Hepatocyte (in vitro differentiated cells): ENCODE measurements around the gene BCL2L12. TPM values are rescaled to one million over a fixed set of nuclear protein-coding genes. Genes with fewer than 3 reads are reported as not detected.

Experiments used
- DNase-seq: peaks from one replicate; pipeline ENCODE4 v3.0.0-alpha.2; 2016; ENCODE audit warnings: low spot score
- H2AFZ ChIP-seq: fragments of 200-600 bp; sonication (generic); 2 replicates; pipeline ENCODE4 v1.6.0; 2016; ENCODE audit warnings: antibody characterized with exemption, mild to moderate bottlenecking
- H3K27ac ChIP-seq: fragments of 200-600 bp; sonication (generic); 2 replicates; pipeline ENCODE4 v1.5.1; 2016; ENCODE audit warnings: mild to moderate bottlenecking
- H3K27me3 ChIP-seq: fragments of 200-600 bp; sonication (generic); 2 replicates; pipeline ENCODE4 v1.6.1; 2016
- H3K36me3 ChIP-seq: fragments of 200-600 bp; sonication (generic); replicated peaks from 2 replicates; pipeline ENCODE4 v1.5.1; 2016; ENCODE audit warnings: low read depth; ENCODE audit not compliant: insufficient read depth
- H3K4me1 ChIP-seq: fragments of 200-600 bp; sonication (generic); 2 replicates; pipeline ENCODE4 v1.5.1; 2016; ENCODE audit warnings: mild to moderate bottlenecking, moderate library complexity; ENCODE audit not compliant: insufficient read depth
- H3K4me2 ChIP-seq: fragments of 200-600 bp; sonication (generic); 2 replicates; pipeline ENCODE4 v1.6.0; 2016
- H3K4me3 ChIP-seq: fragments of 200-600 bp; sonication (generic); 2 replicates; pipeline ENCODE4 v1.5.1; 2016; ENCODE audit warnings: mild to moderate bottlenecking
- H3K79me2 ChIP-seq: fragments of 200-600 bp; sonication (generic); 2 replicates; pipeline ENCODE4 v1.6.0; 2017; ENCODE audit warnings: mild to moderate bottlenecking
- H3K9me2 ChIP-seq: fragments of 200-600 bp; sonication (generic); replicated peaks from 2 replicates; pipeline ENCODE4 v1.6.0; 2017; ENCODE audit warnings: mild to moderate bottlenecking; ENCODE audit not compliant: insufficient read depth
- H3K9me3 ChIP-seq: fragments of 200-600 bp; sonication (generic); 2 replicates; pipeline ENCODE4 v1.5.1; 2016; ENCODE audit warnings: low read depth, mild to moderate bottlenecking
- H4K20me1 ChIP-seq: fragments of 200-600 bp; sonication (generic); 2 replicates; pipeline ENCODE4 v1.6.0; 2016; ENCODE audit warnings: mild to moderate bottlenecking; ENCODE audit not compliant: insufficient read depth, poor library complexity, severe bottlenecking
- EZH2 ChIP-seq: fragments of 200-600 bp; sonication (generic); IDR thresholded peaks from 2 replicates; pipeline ENCODE4 v1.6.1; 2016; ENCODE audit warnings: antibody characterized with exemption, mild to moderate bottlenecking, borderline replicate concordance
- EZH2phosphoT487 ChIP-seq: fragments of 200-600 bp; sonication (generic); IDR thresholded peaks from one replicate; pipeline ENCODE4 v1.6.1; 2018; ENCODE audit warnings: antibody characterized with exemption, mild to moderate bottlenecking, low read depth, moderate library complexity; ENCODE audit not compliant: unreplicated experiment, severe bottlenecking
- WGBS: methylation state at CpG from one replicate; pipeline ENCODE4 v1.1.6; 2016; ENCODE audit warnings: low lambda C conversion rate; ENCODE audit errors: missing lambda C conversion rate; 5-methylcytosine and 5-hydroxymethylcytosine counted together
- polyA plus RNA-seq: library from polyadenylated mRNA; unstranded; fragments of >200 nt; fragmentation: Nextera tagmentation; extraction: Ambion mirVana; gene quantifications from 2 replicates; pipeline ENCODE4 v1.2.1, GENCODE V29; 2016
- total RNA-seq: library from RNA; depleted of rRNA; stranded (reverse); fragments of >200 nt; gene quantifications from 2 replicates; pipeline ENCODE4 v1.2.3, GENCODE V29; 2014
- TF ChIP-seq, protein P1 (sequence below): fragments of 200-600 bp; sonication (generic); IDR thresholded peaks from 2 replicates; pipeline ENCODE4 v1.5.1; 2016; ENCODE audit warnings: antibody characterized with exemption, mild to moderate bottlenecking; ENCODE audit not compliant: poor library complexity

Gene BCL2L12
- total and polyA plus RNA-seq, 2 experiments from 2014 or later: 4.9 to 28.3 TPM

DNA sequence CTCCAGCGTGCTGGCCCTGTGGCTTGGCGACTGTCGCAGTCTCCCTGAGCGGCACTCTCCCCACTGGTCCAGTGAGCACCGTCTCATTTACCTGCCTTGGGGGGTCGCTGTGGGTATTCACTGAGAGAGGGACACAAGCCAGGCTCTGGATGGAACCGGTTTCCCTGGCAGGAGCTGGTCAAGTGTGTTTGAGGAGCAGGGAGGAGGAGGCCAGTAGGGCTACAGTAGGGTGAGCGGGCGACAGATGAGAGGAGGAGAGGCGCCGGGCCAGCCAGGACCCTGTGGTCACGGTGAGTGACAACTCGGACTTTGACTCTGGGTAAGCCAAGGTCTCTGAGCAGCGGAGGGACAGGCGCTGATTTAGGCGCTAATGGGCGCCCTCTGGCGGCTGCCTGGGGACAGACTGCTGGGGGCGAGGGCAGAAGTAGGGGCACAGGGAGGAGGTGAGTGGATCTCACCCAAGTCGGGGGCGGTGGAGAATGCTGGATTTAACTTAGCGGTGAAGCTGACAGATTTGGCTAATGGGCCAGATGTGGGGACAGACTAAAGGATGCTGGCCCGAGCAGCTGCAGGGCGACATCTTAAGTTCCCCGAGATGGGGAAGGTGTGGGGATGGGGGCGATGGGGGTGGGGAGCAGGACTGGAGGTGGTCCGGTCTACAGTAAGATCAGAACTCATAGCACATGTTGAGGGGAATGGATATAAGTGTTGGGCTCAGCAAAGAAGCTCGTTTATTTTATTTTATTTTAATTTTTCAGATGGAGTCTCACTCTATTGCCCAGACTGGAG, 6.6 kb downstream of the BCL2L12 start:
- H3K9me3 ChIP-seq: no peaks in the 10 kb centered on the region
- H3K4me2 ChIP-seq: peak overlapping the region; percentile 72
- H3K27ac ChIP-seq: peak overlapping the region; percentile 95
- TF ChIP-seq, protein P1, sequence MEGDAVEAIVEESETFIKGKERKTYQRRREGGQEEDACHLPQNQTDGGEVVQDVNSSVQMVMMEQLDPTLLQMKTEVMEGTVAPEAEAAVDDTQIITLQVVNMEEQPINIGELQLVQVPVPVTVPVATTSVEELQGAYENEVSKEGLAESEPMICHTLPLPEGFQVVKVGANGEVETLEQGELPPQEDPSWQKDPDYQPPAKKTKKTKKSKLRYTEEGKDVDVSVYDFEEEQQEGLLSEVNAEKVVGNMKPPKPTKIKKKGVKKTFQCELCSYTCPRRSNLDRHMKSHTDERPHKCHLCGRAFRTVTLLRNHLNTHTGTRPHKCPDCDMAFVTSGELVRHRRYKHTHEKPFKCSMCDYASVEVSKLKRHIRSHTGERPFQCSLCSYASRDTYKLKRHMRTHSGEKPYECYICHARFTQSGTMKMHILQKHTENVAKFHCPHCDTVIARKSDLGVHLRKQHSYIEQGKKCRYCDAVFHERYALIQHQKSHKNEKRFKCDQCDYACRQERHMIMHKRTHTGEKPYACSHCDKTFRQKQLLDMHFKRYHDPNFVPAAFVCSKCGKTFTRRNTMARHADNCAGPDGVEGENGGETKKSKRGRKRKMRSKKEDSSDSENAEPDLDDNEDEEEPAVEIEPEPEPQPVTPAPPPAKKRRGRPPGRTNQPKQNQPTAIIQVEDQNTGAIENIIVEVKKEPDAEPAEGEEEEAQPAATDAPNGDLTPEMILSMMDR: peak; percentile 94
- TF ChIP-seq EZH2phosphoT487 (no peak), EZH2 (no peak)
- H3K79me2 ChIP-seq: peaks cover 14% of the 10 kb centered on the region
- peak; percentile 93 for DNase-seq
- H4K20me1 ChIP-seq: no peaks in the 10 kb centered on the region
- no peaks in the 10 kb centered on the region for H3K9me2 ChIP-seq
- H3K4me3 ChIP-seq: no peak overlapping the region
- H3K4me1 ChIP-seq: peaks cover 7% of the 10 kb centered on the region
- H2AFZ ChIP-seq: peak overlapping the region; percentile 53
- 33% methylated on average over 24 of the region's 28 CpGs for WGBS
- H3K27me3 ChIP-seq: no peaks in the 10 kb centered on the region
- no peaks in the 10 kb centered on the region for H3K36me3 ChIP-seq

DNA sequence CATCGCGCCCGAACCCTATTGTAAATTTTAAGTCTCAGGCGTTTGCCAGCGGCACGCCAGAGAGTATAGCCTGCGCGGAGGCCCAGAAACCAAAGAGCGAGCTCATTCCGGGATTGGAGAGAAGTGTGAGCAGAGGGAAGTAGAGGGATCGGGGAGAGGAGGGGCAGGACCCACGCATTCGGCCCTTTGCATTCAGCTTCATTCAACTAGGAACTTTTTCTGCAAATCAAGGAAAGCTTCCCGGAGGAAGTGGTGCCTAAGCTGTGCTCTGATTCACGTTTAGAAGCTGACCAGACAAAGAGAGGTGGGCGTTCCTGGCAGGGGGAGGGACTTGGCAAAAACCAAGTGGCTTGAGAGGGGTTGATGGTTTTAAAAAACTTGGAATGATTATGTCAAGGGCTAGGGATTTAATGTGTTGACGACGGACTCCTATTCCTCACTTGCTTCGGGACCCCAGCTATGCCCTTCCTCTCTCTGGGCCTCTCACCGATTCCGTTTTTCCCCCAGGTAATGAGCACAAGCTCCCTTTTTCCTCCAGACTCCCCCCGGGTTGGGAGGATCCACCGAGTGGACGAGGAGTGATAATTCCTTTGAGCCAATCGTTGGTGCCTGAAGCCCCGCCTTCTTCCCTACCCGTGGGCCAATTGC, 10.5 kb downstream of the BCL2L12 start:
- H3K79me2 ChIP-seq: peaks cover 39% of the 10 kb centered on the region
- H4K20me1 ChIP-seq: peaks cover 22% of the 10 kb centered on the region
- H3K9me2 ChIP-seq: no peaks in the 10 kb centered on the region
- DNase-seq: peak; percentile 94
- no peaks in the 10 kb centered on the region for H3K36me3 ChIP-seq
- WGBS: 3% methylated on average over 27 of the region's 27 CpGs
- H3K27me3 ChIP-seq: no peaks in the 10 kb centered on the region
- peak overlapping the region; percentile 24 for H3K4me3 ChIP-seq
- peaks cover 19% of the 10 kb centered on the region for H3K4me1 ChIP-seq
- no peaks in the 10 kb centered on the region for H3K9me3 ChIP-seq
- no peak for TF ChIP-seq EZH2
- no peak for TF ChIP-seq EZH2phosphoT487
- TF ChIP-seq, protein P1: no peak
- peak overlapping the region; percentile 67 for H3K4me2 ChIP-seq
- H3K27ac ChIP-seq: peak overlapping the region; percentile 92
- H2AFZ ChIP-seq: peak overlapping the region; percentile 38

DNA sequence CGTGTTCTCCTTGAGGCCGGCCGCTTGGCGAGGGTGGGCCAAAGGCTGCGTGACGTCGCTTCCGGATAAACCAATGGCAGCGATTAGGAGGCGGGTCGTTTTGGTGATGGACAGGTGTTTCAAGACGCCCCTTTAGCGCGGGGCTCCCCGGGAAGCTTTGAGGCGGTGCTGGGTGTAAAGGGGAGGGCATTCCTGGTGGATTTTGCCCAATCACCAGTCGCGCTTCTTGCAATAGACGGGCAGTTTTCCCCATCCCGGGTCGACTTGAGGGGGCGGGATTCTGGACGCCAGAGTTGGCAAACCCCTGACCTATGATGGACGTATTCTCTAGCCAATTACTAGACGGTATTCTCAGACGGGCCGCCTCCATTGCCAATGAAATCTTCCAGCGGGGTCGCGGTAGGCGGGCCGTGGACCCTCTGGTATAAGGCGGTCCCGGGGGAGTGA, 11.1 kb downstream of the BCL2L12 start:
- Histone ChIP-seq H3K4me2 (no peak overlapping the region), H3K9me2 (no peaks in the 10 kb centered on the region), H2AFZ (no peak overlapping the region), H3K36me3 (no peaks in the 10 kb centered on the region), H3K27me3 (no peaks in the 10 kb centered on the region), H3K4me1 (peaks cover 16% of the 10 kb centered on the region), H3K4me3 (no peak overlapping the region), H3K79me2 (peaks cover 44% of the 10 kb centered on the region), H3K27ac (peak overlapping the region; percentile 75), H3K9me3 (no peaks in the 10 kb centered on the region), H4K20me1 (peaks cover 27% of the 10 kb centered on the region)
- peak; percentile 100 for DNase-seq
- TF ChIP-seq, protein P1: no peak
- TF ChIP-seq EZH2phosphoT487 (no peak), EZH2 (no peak)
- 2% methylated on average over 27 of the region's 34 CpGs for WGBS
